AG04450 (cell line): ENCODE data around the gene TAF1C. TPM values are rescaled to one million over a fixed set of nuclear protein-coding genes. Genes with fewer than 3 reads are reported as not detected.

Experiments used
- CTCF ChIA-PET: fragments of 300-600, 350-600 bp; formaldehyde crosslinking; extraction: SDS; loops from one replicate; lab custom pipeline; 2022; ENCODE audit warnings: antibody characterized with exemption, inconsistent platforms; lab: Charles Lee
- POLR2A ChIA-PET: fragments of 350-600 bp; formaldehyde crosslinking; extraction: SDS; loops from one replicate; lab custom pipeline; 2021; ENCODE audit warnings: antibody characterized with exemption, inconsistent platforms; lab: Yijun Ruan, JAX
- DNase-seq: peaks from one replicate; pipeline ENCODE4 v3.0.0-alpha.2; 2011; ENCODE audit warnings: low read depth, low spot score
- H3K27ac ChIP-seq: one replicate; pipeline ENCODE4 v1.5.1; 2012; ENCODE audit warnings: low read depth, low read length, control low read depth
- H3K27me3 ChIP-seq: one replicate; pipeline ENCODE4 v1.6.0; 2012; ENCODE audit warnings: low read length; ENCODE audit not compliant: control insufficient read depth, insufficient read depth
- H3K4me3 ChIP-seq: 2 replicates; pipeline ENCODE4 v1.5.1; 2011; ENCODE audit warnings: mild to moderate bottlenecking, low read depth, low read length, control low read depth
- H3K9me3 ChIP-seq: 2 replicates; pipeline ENCODE4 v1.5.1; 2012; ENCODE audit warnings: low read length; ENCODE audit not compliant: control insufficient read depth, insufficient read depth
- polyA plus RNA-seq: library from polyadenylated mRNA; depleted of rRNA; stranded (reverse); fragments of >200 nt; gene quantifications from 2 replicates; pipeline ENCODE4 v1.2.3, GENCODE V29; 2011
- TF ChIP-seq, protein P1 (sequence below): IDR thresholded peaks from 2 replicates; pipeline ENCODE4 v1.5.1; 2011; ENCODE audit warnings: low read depth, low read length, control low read depth, inconsistent platforms

The TAF1C gene
- polyA plus RNA-seq, 1 experiment, result 14.2 TPM

DNA sequence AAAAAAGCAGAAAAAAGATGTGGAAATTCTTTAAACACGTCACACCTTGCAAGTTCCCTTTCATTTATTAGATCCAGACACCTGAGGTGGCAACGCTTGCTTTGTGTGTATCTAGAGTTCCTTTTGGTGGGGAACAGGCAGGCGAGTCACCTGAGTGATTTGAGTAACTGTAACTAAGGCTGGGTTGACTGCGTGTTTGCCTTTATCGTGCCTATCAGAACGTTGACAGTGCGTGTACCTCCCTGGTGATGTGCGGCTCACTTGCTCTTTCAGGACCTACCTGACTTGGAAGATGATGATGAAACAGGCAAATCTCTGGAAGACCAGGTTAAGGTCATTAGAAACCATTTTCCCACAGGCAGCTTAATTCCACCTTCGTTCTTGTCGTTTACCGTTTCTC, 12.5 kb downstream of the TAF1C start:
- no peak overlapping the region for H3K4me3 ChIP-seq
- H3K27me3 ChIP-seq, result peaks cover 7% of the 10 kb centered on the region
- no peaks in the 10 kb centered on the region for H3K9me3 ChIP-seq
- no peak for DNase-seq
- H3K27ac ChIP-seq, result no peak overlapping the region
- CTCF ChIA-PET, result interaction anchor here (0.5 to 7.5 kb wide), 20 partner anchors 7 to 269 kb away, joined by 3 to 100 read pairs (median 7); partner anchors contain the start of genes MBTPS1 and TAF1C
- TF ChIP-seq, protein P1, sequence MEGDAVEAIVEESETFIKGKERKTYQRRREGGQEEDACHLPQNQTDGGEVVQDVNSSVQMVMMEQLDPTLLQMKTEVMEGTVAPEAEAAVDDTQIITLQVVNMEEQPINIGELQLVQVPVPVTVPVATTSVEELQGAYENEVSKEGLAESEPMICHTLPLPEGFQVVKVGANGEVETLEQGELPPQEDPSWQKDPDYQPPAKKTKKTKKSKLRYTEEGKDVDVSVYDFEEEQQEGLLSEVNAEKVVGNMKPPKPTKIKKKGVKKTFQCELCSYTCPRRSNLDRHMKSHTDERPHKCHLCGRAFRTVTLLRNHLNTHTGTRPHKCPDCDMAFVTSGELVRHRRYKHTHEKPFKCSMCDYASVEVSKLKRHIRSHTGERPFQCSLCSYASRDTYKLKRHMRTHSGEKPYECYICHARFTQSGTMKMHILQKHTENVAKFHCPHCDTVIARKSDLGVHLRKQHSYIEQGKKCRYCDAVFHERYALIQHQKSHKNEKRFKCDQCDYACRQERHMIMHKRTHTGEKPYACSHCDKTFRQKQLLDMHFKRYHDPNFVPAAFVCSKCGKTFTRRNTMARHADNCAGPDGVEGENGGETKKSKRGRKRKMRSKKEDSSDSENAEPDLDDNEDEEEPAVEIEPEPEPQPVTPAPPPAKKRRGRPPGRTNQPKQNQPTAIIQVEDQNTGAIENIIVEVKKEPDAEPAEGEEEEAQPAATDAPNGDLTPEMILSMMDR, result no peak
- POLR2A ChIA-PET, result no interaction called here

DNA sequence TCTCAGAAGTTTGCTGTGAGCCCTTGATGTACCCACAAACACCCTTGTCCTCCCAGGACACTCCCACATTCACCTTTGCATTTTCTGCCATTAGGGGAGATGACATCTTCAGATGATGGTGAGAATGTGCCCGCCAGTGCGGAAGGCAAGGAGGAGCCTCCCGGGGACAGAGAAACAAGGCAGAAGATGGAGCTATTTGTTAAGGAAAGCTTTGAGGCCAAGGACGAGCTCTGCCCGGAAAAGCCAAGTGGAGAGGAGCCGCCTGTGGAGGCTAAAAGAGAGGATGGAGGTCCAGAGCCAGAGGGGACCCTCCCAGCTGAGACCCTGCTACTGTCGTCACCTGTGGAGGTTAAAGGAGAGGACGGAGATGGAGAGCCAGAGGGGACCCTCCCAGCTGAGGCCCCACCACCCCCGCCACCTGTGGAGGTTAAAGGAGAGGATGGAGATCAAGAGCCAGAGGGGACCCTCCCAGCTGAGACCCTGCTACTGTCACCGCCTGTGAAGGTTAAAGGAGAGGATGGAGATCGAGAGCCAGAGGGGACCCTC, 17.0 kb downstream of the TAF1C start:
- H3K27ac ChIP-seq, result no peak overlapping the region
- H3K9me3 ChIP-seq, result no peaks in the 10 kb centered on the region
- CTCF ChIA-PET, result interaction anchor here (1.9 to 4.6 kb wide), 2 partner anchors 17 to 104 kb away, joined by 5 to 23 read pairs; partner anchors contain the start of gene TAF1C
- TF ChIP-seq, protein P1, result no peak
- POLR2A ChIA-PET, result interaction anchor here (1.0 kb wide), 1 partner anchor 53 kb away, joined by 3 read pairs; the partner anchor contains the start of gene MBTPS1
- no peak for DNase-seq
- H3K4me3 ChIP-seq, result no peak overlapping the region
- peaks cover 16% of the 10 kb centered on the region for H3K27me3 ChIP-seq

DNA sequence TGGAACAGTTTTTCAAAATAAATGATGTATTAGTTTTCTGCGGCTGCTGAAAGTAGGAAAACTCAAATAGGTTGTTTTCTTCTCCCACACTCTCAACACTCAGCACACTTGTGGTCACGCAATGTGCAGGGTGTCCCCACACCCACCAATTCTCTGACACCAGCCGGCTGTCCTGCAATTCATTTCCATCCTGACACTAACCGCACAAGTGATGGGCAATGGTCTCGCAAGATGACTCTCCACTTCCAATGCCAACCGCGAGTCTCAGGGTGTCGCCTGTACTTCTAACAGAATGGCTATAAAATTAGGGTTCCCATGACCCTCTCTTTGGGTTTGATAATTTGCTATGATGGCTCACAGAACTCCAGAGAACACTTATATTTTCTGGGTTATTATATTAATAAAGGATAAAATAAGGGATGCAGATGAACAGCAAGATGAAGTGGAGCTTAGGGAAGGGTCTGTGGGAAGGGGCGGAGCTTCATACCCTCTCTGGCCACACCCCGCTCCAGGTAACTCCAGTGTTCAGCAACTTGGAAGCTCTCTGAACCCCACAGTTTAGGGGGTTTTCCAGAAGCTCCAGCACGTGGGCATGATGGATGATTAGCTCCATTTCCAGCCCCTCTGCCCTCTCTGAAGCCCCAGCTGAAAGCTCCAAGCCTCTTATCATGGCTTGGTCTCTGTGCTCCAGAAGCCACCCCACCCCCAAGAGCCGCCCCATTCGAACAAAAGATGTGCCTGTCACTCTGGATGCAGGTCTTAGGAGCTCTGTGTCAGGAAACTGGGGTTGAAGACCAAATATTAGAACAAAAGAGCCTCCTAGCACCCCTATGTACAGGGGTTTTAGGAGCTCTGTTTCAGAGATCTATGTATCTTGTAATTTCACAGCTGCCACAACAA, 19.8 kb downstream of the TAF1C start:
- POLR2A ChIA-PET, result interaction anchor here (1.1 kb wide), 1 partner anchor 50 kb away, joined by 3 read pairs; the partner anchor contains the start of gene MBTPS1
- H3K27ac ChIP-seq, result no peak overlapping the region
- H3K4me3 ChIP-seq, result no peak overlapping the region
- TF ChIP-seq, protein P1, result no peak
- DNase-seq, result no peak
- peaks cover 30% of the 10 kb centered on the region for H3K27me3 ChIP-seq
- CTCF ChIA-PET, result interaction anchor here (1.2 to 4.6 kb wide), 4 partner anchors 8 to 211 kb away, joined by 3 to 23 read pairs (median 5); partner anchors contain the start of gene TAF1C
- no peaks in the 10 kb centered on the region for H3K9me3 ChIP-seq

DNA sequence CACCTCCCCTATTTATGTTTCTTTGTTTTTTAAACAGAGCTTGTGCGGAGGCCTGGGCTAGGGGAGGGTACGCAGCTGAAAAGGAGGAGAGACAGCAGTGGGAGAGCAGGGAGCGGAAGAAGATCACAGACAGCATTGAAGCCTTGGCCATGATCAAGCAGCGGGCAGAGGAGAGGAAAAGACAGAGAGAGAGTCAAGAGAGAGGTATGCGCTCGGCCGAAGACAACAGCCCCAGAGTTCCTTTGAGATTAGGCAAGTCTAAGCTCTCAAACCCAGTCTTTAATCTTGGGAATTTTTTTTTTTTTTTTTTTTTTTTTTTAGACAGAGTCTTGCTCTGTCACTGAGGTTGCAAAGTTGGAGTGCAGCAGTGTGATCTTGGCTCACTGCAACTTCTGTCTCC, 21.1 kb downstream of the TAF1C start:
- DNase-seq, result no peak
- H3K4me3 ChIP-seq, result no peak overlapping the region
- ChIA-PET POLR2A (no interaction called here), CTCF (interaction anchor here (0.7 to 1.8 kb wide), 4 partner anchors 10 to 209 kb away, joined by 3 to 5 read pairs (median 4); partner anchors contain the start of gene TAF1C)
- TF ChIP-seq, protein P1, result no peak
- H3K27ac ChIP-seq, result no peak overlapping the region
- no peaks in the 10 kb centered on the region for H3K9me3 ChIP-seq
- H3K27me3 ChIP-seq, result peaks cover 36% of the 10 kb centered on the region
